Panc1 (cell line): Measurements from ENCODE around the gene KRT85. TPM values are rescaled to one million over a fixed set of nuclear protein-coding genes. Genes with fewer than 3 reads are reported as not detected.

Source experiments
- ATAC-seq: fragments of 200-7000 bp; cut with Tn5 transposase; 2 replicates; pipeline ENCODE4 v1.9.1; 2020; ENCODE audit warnings: mild to moderate bottlenecking, moderate library complexity
- BruUV-seq: library from RNA; stranded (reverse); fragments of 400-500 nt; replicated peaks from 2 replicates; lab custom pipeline; 2021; lab: Mats Ljungman, UMichigan
- CTCF ChIA-PET: fragments of 300-600 bp; sonication (Branson Sonifier 250); formaldehyde crosslinking; loops from one replicate; lab custom pipeline; 2022; ENCODE audit warnings: antibody characterized with exemption; lab: Charles Lee
- POLR2A ChIA-PET: fragments of 300-600 bp; sonication (Branson Sonifier 250); formaldehyde crosslinking; loops from one replicate; lab custom pipeline; 2022; ENCODE audit warnings: antibody characterized with exemption; lab: Charles Lee
- DNase-seq: peaks from one replicate; pipeline ENCODE4 v3.0.0-alpha.2; 2010; ENCODE audit warnings: low read depth, low spot score
- H3K27ac ChIP-seq: 2 replicates; pipeline ENCODE4 v1.5.1; 2011; ENCODE audit warnings: mild to moderate bottlenecking, low read length, inconsistent platforms
- H3K27me3 ChIP-seq: fragments of 200-500 bp; sonication (Bioruptor generic); 2 replicates; pipeline ENCODE4 v1.6.0; 2014; ENCODE audit warnings: low read length, inconsistent platforms; ENCODE audit not compliant: control insufficient read depth, insufficient read depth
- H3K36me3 ChIP-seq: fragments of 200-500 bp; sonication (Bioruptor generic); 2 replicates; pipeline ENCODE4 v1.5.1; 2014; ENCODE audit warnings: inconsistent platforms, mild to moderate bottlenecking, low read length, moderate library complexity; ENCODE audit not compliant: control insufficient read depth, insufficient read depth
- H3K4me1 ChIP-seq: 2 replicates; pipeline ENCODE4 v1.5.1; 2011; ENCODE audit warnings: inconsistent platforms, mild to moderate bottlenecking, low read length, moderate library complexity; ENCODE audit not compliant: control insufficient read depth, insufficient read depth
- H3K4me3 ChIP-seq, 2 experiments: 2 replicates each; pipeline ENCODE4 v1.5.1; 2011 to 2012; ENCODE audit warnings: low read depth in 2 of 2, low read length in 2 of 2, mild to moderate bottlenecking in 2 of 2, inconsistent platforms in 1 of 2, moderate library complexity in 1 of 2
- H3K9me3 ChIP-seq: fragments of 200-500 bp; sonication (Bioruptor generic); 2 replicates; pipeline ENCODE4 v1.5.1; 2014; ENCODE audit warnings: low read depth, mild to moderate bottlenecking, inconsistent platforms, low read length, moderate library complexity; ENCODE audit not compliant: control insufficient read depth, insufficient read depth
- POLR2AphosphoS5 ChIP-seq: IDR thresholded peaks from 2 replicates; pipeline ENCODE4 v1.6.1; 2012; ENCODE audit warnings: mild to moderate bottlenecking, low read depth, low read length, moderate library complexity
- SIN3A ChIP-seq: IDR thresholded peaks from 2 replicates; pipeline ENCODE4 v1.6.1; 2012; ENCODE audit warnings: low read depth, mild to moderate bottlenecking, low read length, moderate library complexity, borderline replicate concordance; ENCODE audit not compliant: insufficient read depth
- TCF7L2 ChIP-seq: IDR thresholded peaks from 2 replicates; pipeline ENCODE4 v1.6.1; 2011; ENCODE audit warnings: mild to moderate bottlenecking, low read depth, low read length, inconsistent platforms
- in situ Hi-C: cut with HindIII; loops from 2 replicates; pipeline ENCODE4 v1.10.0; 2016; ENCODE audit warnings: low sequenced_read_pairs, low pct_unique_long_range_greater_than_20kb
- intact Hi-C: fragments of 100-400 bp; cut with micrococcal nuclease; formaldehyde crosslinking; loops from one replicate; pipeline ENCODE4 v1.10.0; 2022; ENCODE audit not compliant: unreplicated experiment
- total RNA-seq: library from RNA; stranded (reverse); gene quantifications from one replicate; pipeline ENCODE4 v1.2.1, GENCODE V29; 2021; ENCODE audit not compliant: unreplicated experiment
- TF ChIP-seq, protein P1 (sequence below): fragments of 450-650 bp; IDR thresholded peaks from 2 replicates; pipeline ENCODE4 v1.5.1; 2017; ENCODE audit warnings: mild to moderate bottlenecking
- TF ChIP-seq, protein P2 (sequence below), 2 experiments: IDR thresholded peaks; 2 replicates each; pipeline ENCODE4 v1.6.1; 2011 to 2012; ENCODE audit warnings: low read depth in 2 of 2, control low read depth in 1 of 2, low read length in 1 of 2, mild to moderate bottlenecking in 1 of 2, moderate library complexity in 1 of 2; ENCODE audit not compliant: insufficient read depth in 1 of 2

Gene KRT85
- total RNA-seq, 1 experiment from 2014 or later, result not detected

DNA sequence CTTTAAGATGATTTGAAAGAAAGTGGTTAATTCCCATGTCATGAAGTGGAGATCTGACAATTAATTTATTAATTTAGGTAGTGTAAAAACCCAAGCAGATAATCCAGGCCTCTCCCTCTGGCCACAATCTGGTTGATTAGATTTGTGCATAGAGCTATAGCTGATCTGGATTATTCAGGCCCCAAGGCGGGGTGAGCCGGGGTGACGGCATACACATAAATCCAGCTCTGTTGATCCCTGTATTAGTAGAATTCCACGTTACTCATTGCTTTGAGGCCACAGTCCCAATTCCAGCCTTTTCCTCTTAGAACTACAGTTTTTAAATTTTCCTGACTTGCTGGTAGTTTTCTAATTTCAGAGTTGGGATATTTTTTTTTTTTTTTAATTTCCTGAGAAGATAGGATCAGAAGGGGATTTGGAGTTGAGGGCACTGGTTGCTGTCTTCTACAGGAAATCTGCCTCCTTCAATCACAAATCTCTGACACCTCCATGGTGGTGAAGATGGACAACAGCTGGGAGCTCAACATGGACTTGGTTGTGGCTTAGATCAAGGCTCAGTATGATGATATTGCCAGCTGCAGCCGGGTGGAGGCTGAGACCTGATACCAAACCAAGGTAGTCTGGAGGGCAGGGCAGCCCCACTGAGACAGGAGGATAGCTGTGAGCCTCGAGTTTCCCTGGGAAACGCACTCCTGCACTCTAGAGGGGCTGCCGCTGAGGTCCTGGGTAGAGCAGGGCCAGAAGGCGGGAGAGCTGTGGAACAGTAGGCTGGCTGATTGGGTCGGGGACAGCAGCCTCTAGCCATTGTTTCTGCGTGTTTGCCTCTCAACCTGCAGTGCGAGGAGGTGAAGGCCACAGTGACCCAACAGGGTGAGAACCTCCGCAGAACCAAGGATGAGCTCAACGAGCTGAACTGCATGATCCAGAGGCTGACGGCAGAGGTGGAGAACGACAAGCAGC, 19.4 kb downstream of the KRT85 start:
- intact Hi-C loops, result no loop called here
- no peak for ATAC-seq

DNA sequence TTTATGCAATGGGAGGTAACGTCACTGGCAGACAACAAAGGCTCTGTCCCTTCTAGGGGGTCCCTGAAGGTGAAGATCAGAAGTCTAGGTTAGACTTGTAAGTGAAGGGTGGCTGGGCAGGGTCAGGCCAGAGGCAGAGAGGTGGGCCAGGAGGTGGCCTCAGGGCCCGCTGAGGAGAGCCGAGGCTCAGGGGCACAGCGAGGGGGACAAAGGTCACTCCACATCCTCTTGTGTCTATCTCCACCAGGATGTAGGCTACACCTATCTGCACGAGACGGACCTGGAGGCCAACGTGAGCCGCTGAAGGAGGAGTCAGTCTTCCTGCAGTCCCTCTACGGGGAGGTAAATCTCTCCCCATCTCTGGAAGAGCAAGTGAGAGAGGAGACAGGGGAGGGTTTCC, 20.3 kb downstream of the KRT85 start:
- TF ChIP-seq TCF7L2 (no peak), POLR2AphosphoS5 (no peak), SIN3A (no peak)
- TF ChIP-seq, protein P1, sequence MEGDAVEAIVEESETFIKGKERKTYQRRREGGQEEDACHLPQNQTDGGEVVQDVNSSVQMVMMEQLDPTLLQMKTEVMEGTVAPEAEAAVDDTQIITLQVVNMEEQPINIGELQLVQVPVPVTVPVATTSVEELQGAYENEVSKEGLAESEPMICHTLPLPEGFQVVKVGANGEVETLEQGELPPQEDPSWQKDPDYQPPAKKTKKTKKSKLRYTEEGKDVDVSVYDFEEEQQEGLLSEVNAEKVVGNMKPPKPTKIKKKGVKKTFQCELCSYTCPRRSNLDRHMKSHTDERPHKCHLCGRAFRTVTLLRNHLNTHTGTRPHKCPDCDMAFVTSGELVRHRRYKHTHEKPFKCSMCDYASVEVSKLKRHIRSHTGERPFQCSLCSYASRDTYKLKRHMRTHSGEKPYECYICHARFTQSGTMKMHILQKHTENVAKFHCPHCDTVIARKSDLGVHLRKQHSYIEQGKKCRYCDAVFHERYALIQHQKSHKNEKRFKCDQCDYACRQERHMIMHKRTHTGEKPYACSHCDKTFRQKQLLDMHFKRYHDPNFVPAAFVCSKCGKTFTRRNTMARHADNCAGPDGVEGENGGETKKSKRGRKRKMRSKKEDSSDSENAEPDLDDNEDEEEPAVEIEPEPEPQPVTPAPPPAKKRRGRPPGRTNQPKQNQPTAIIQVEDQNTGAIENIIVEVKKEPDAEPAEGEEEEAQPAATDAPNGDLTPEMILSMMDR, result no peak
- TF ChIP-seq, protein P2, sequence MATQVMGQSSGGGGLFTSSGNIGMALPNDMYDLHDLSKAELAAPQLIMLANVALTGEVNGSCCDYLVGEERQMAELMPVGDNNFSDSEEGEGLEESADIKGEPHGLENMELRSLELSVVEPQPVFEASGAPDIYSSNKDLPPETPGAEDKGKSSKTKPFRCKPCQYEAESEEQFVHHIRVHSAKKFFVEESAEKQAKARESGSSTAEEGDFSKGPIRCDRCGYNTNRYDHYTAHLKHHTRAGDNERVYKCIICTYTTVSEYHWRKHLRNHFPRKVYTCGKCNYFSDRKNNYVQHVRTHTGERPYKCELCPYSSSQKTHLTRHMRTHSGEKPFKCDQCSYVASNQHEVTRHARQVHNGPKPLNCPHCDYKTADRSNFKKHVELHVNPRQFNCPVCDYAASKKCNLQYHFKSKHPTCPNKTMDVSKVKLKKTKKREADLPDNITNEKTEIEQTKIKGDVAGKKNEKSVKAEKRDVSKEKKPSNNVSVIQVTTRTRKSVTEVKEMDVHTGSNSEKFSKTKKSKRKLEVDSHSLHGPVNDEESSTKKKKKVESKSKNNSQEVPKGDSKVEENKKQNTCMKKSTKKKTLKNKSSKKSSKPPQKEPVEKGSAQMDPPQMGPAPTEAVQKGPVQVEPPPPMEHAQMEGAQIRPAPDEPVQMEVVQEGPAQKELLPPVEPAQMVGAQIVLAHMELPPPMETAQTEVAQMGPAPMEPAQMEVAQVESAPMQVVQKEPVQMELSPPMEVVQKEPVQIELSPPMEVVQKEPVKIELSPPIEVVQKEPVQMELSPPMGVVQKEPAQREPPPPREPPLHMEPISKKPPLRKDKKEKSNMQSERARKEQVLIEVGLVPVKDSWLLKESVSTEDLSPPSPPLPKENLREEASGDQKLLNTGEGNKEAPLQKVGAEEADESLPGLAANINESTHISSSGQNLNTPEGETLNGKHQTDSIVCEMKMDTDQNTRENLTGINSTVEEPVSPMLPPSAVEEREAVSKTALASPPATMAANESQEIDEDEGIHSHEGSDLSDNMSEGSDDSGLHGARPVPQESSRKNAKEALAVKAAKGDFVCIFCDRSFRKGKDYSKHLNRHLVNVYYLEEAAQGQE (IDR thresholded peaks at IDR 0.05; ENCODE audit: insufficient read depth in 1 of 2, low read depth in 2 of 2, low read length in 1 of 2), result no peak
- DNase-seq (no peak), ATAC-seq (no peak)
- ChIA-PET POLR2A (no interaction called here), CTCF (interaction anchor here (0.6 kb wide), 1 partner anchor 25 kb away, joined by 3 read pairs; no protein-coding TSS in a partner anchor)
- H3K4me1 ChIP-seq, result peaks cover 8% of the 10 kb centered on the region
- no TSS peak for BruUV-seq
- in situ Hi-C loops (no loop called here), intact Hi-C loops (no loop called here)
- no peaks in the 10 kb centered on the region for H3K36me3 ChIP-seq
- H3K27ac ChIP-seq, result no peak overlapping the region
- H3K4me3 ChIP-seq, result no peak overlapping the region
- H3K9me3 ChIP-seq, result peaks cover 3% of the 10 kb centered on the region; the same call in 1 of the 2 replicates
- H3K27me3 ChIP-seq, result peaks cover 2% of the 10 kb centered on the region; the same call in 1 of the 2 replicates

More for the DNA sequence above, 19.4 kb downstream of the KRT85 start:
- H3K4me3 ChIP-seq, result no peak overlapping the region
- peaks cover 3% of the 10 kb centered on the region; the same call in 1 of the 2 replicates for H3K9me3 ChIP-seq
- CTCF ChIA-PET, result interaction anchor here (0.6 kb wide), 1 partner anchor 24 kb away, joined by 3 read pairs; no protein-coding TSS in a partner anchor
- peaks cover 2% of the 10 kb centered on the region; the same call in 1 of the 2 replicates for H3K27me3 ChIP-seq
- in situ Hi-C loops, result no loop called here
- peaks cover 8% of the 10 kb centered on the region for H3K4me1 ChIP-seq
- no peak overlapping the region for H3K27ac ChIP-seq
- no peak for DNase-seq
- no TSS peak for BruUV-seq
- POLR2A ChIA-PET, result no interaction called here
- TF ChIP-seq, protein P2 (IDR thresholded peaks at IDR 0.05; ENCODE audit: insufficient read depth in 1 of 2, low read depth in 2 of 2, low read length in 1 of 2), result no peak
- H3K36me3 ChIP-seq, result no peaks in the 10 kb centered on the region
